T-helper 1 cell treated with Interleukin-12 subunit alpha and Interleukin-12 subunit beta and Interleukin-4 antibody, amounts not matched to agents 30 ng/mL and 1 ng/mL, for 36 hours (primary cell): ENCODE results near the gene PMEL. TPM values are rescaled to one million over a fixed set of nuclear protein-coding genes. Genes with fewer than 3 reads are reported as not detected.
"Not testable (repeated sequence)": the region's sequence is repeated elsewhere in the genome, so short reads cannot be mapped to it uniquely, and the experiment has no call there.

ENCODE experiments used
- intact Hi-C: fragments of 100-400 bp; cut with micrococcal nuclease; formaldehyde crosslinking; loops from one replicate; pipeline ENCODE4 v1.15.1; 2024
- total RNA-seq: library from RNA; stranded (reverse); gene quantifications from 2 replicates; pipeline ENCODE4 v1.2.3, GENCODE V29; 2022

PMEL gene
- total RNA-seq, 1 donor from 2014 or later: not detected

GRCh38 chr12:55925870-55926737 lies 39.7 kb downstream of the PMEL start:
- intact Hi-C loops: loop anchor here (2.0 to 5.0 kb wide), 9 partner anchors 115 to 1826 kb away; partner anchors contain the start of genes CDK4, NAB2, PTGES3 and RPS26

GRCh38 chr12:55925371-55925770 lies 40.5 kb downstream of the PMEL start:
- intact Hi-C loops: loop anchor here (5.0 kb wide), 5 partner anchors 522 to 1827 kb away; partner anchors contain the start of genes CDK4, NAB2, PTGES3 and TESPA1

- intact Hi-C loops: not testable (repeated sequence)
Measured at GRCh38 chr12:55923648-55924047, 42.2 kb downstream of the PMEL start.

- intact Hi-C loops: no loop called here
Measured at GRCh38 chr12:55922126-55922525, 43.7 kb downstream of the PMEL start.

- intact Hi-C loops: not testable (repeated sequence)
Measured at GRCh38 chr12:55919032-55919431, 46.8 kb downstream of the PMEL start.

GRCh38 chr12:55915482-55915859 lies 50.4 kb downstream of the PMEL start:
- intact Hi-C loops: no loop called here

GRCh38 chr12:55912908-55913307 lies 52.9 kb downstream of the PMEL start:
- intact Hi-C loops: no loop called here

- intact Hi-C loops: no loop called here
Measured at GRCh38 chr12:55909513-55909884, 56.3 kb downstream of the PMEL start.

GRCh38 chr12:55908726-55909512 lies 56.9 kb downstream of the PMEL start:
- intact Hi-C loops: no loop called here

- intact Hi-C loops: no loop called here
Measured at GRCh38 chr12:55906056-55906455, 59.8 kb downstream of the PMEL start.

Other genes starting within 250 kb of the PMEL start
- gene BLOC1S1, start 250.0 kb downstream of the PMEL start, total RNA-seq: 115 and 123 TPM in 2 replicates
- gene RDH5, start 245.6 kb downstream of the PMEL start, total RNA-seq: 14.6 and 16.2 TPM in 2 replicates
- 164 and 172 TPM in 2 replicates for gene CD63, start 237.0 kb downstream of the PMEL start, total RNA-seq
- 16.6 and 17.3 TPM in 2 replicates for gene GDF11, start 222.9 kb downstream of the PMEL start, total RNA-seq
- gene SARNP, start 148.3 kb downstream of the PMEL start, total RNA-seq: 69.9 and 72.7 TPM in 2 replicates
- 86.0 and 90.9 TPM in 2 replicates for gene ORMDL2, start 148.0 kb downstream of the PMEL start, total RNA-seq
- 37.8 and 38.4 TPM in 2 replicates for gene DNAJC14, start 136.5 kb downstream of the PMEL start, total RNA-seq
- 0.12 TPM in 1 of 2 replicates, not detected in the other for gene MMP19, start 123.1 kb downstream of the PMEL start, total RNA-seq
- gene PYM1, start 38.1 kb downstream of the PMEL start, total RNA-seq: 41.9 and 44.6 TPM in 2 replicates
- gene DGKA, start 34.9 kb downstream of the PMEL start, total RNA-seq: 575 and 579 TPM in 2 replicates
- gene CDK2, start 788 bp upstream of the PMEL start, total RNA-seq: 82.1 and 84.4 TPM in 2 replicates
- 68.8 and 73.5 TPM in 2 replicates for gene RAB5B, start 8.0 kb upstream of the PMEL start, total RNA-seq
- gene SUOX, start 31.2 kb upstream of the PMEL start, total RNA-seq: 10.0 and 10.6 TPM in 2 replicates
- gene IKZF4, start 55.0 kb upstream of the PMEL start, total RNA-seq: 33.2 and 37.8 TPM in 2 replicates
- gene RPS26, start 75.9 kb upstream of the PMEL start, total RNA-seq: 32.8 and 35.9 TPM in 2 replicates
- gene ERBB3, start 114.1 kb upstream of the PMEL start, total RNA-seq: 1.3 and 2.5 TPM in 2 replicates
- 254 and 261 TPM in 2 replicates for gene PA2G4, start 138.5 kb upstream of the PMEL start, total RNA-seq
- 3,184 and 3,191 TPM in 2 replicates for gene RPL41, start 150.6 kb upstream of the PMEL start, total RNA-seq
- gene ZC3H10, start 152.2 kb upstream of the PMEL start, total RNA-seq: 9.5 and 10.1 TPM in 2 replicates
- 261 and 266 TPM in 2 replicates for gene ESYT1, start 162.2 kb upstream of the PMEL start, total RNA-seq
- 52.2 and 61.9 TPM in 2 replicates for gene MYL6B, start 186.5 kb upstream of the PMEL start, total RNA-seq
- gene MYL6, start 192.3 kb upstream of the PMEL start, total RNA-seq: 1,662 and 1,663 TPM in 2 replicates
- 140 and 147 TPM in 2 replicates for gene SMARCC2, start 223.4 kb upstream of the PMEL start, total RNA-seq